Smooth muscle cell (in vitro differentiated cells): Measurements from ENCODE around the gene TMEM229B. TPM values are rescaled to one million over a fixed set of nuclear protein-coding genes. Genes with fewer than 3 reads are reported as not detected.

Source experiments
- DNase-seq: peaks from one replicate; lab custom pipeline; 2025; ENCODE audit not compliant: unreplicated experiment; lab: John Stamatoyannopoulos, UW
- H2AFZ ChIP-seq: fragments of 200-600 bp; sonication (generic); 2 replicates; pipeline ENCODE4 v1.6.0; 2016; ENCODE audit warnings: antibody characterized with exemption, low read depth, mild to moderate bottlenecking
- H3F3A ChIP-seq: fragments of 200-600 bp; sonication (generic); 2 replicates; pipeline ENCODE4 v1.6.0; 2017; ENCODE audit warnings: antibody characterized with exemption, low read depth
- H3K27ac ChIP-seq: fragments of 200-600 bp; sonication (generic); 2 replicates; pipeline ENCODE4 v1.5.1; 2016; ENCODE audit warnings: low read depth, mild to moderate bottlenecking
- H3K27me3 ChIP-seq: fragments of 200-600 bp; sonication (generic); 2 replicates; pipeline ENCODE4 v1.6.1; 2016; ENCODE audit warnings: low read depth, mild to moderate bottlenecking
- H3K36me3 ChIP-seq: fragments of 200-600 bp; sonication (generic); 2 replicates; pipeline ENCODE4 v1.5.1; 2016; ENCODE audit warnings: low read depth
- H3K4me1 ChIP-seq: fragments of 200-600 bp; sonication (generic); 2 replicates; pipeline ENCODE4 v1.5.1; 2016; ENCODE audit warnings: low read depth
- H3K4me2 ChIP-seq: fragments of 200-600 bp; sonication (generic); 2 replicates; pipeline ENCODE4 v1.6.0; 2016; ENCODE audit warnings: mild to moderate bottlenecking
- H3K4me3 ChIP-seq: fragments of 200-600 bp; sonication (generic); 2 replicates; pipeline ENCODE4 v1.5.1; 2016; ENCODE audit warnings: mild to moderate bottlenecking
- H3K79me2 ChIP-seq: fragments of 200-600 bp; sonication (generic); 2 replicates; pipeline ENCODE4 v1.6.0; 2016; ENCODE audit warnings: low read depth, mild to moderate bottlenecking
- H3K9ac ChIP-seq: fragments of 200-600 bp; sonication (generic); 2 replicates; pipeline ENCODE4 v1.6.0; 2016; ENCODE audit warnings: low read depth
- H3K9me3 ChIP-seq: fragments of 200-600 bp; sonication (generic); replicated peaks from 2 replicates; pipeline ENCODE4 v1.5.1; 2016; ENCODE audit warnings: low read depth
- H4K20me1 ChIP-seq: fragments of 200-600 bp; sonication (generic); 2 replicates; pipeline ENCODE4 v1.6.0; 2016; ENCODE audit warnings: low read depth
- WGBS: methylation state at CpG from one replicate; pipeline ENCODE4 v1.1.7; 2016; ENCODE audit warnings: low lambda C conversion rate; 5-methylcytosine and 5-hydroxymethylcytosine counted together
- polyA plus RNA-seq: library from polyadenylated mRNA; unstranded; fragments of >200 nt; fragmentation: Nextera tagmentation; extraction: Ambion mirVana; gene quantifications from 2 replicates; pipeline ENCODE4 v1.2.1, GENCODE V29; 2016
- total RNA-seq: library from RNA; depleted of rRNA; stranded (reverse); fragments of >200 nt; gene quantifications from 2 replicates; pipeline ENCODE4 v1.2.3, GENCODE V29; 2014
- TF ChIP-seq, protein P1 (sequence below): fragments of 200-600 bp; sonication (generic); IDR thresholded peaks from 2 replicates; pipeline ENCODE4 v1.5.1; 2017; ENCODE audit warnings: borderline replicate concordance, mild to moderate bottlenecking, antibody characterized with exemption; ENCODE audit not compliant: insufficient read depth, poor library complexity, severe bottlenecking

TMEM229B gene
- total and polyA plus RNA-seq, 2 experiments from 2014 or later: 0.22 to 0.49 TPM

GRCh38 chr14:67519406-67519805, 30.9 kb upstream of the TMEM229B start:
- no peaks in the 10 kb centered on the region for H4K20me1 ChIP-seq
- H3K27me3 ChIP-seq: peaks cover 68% of the 10 kb centered on the region
- no peak overlapping the region for H3K4me2 ChIP-seq
- DNase-seq: no peak
- H2AFZ ChIP-seq: no peak overlapping the region
- TF ChIP-seq, protein P1, sequence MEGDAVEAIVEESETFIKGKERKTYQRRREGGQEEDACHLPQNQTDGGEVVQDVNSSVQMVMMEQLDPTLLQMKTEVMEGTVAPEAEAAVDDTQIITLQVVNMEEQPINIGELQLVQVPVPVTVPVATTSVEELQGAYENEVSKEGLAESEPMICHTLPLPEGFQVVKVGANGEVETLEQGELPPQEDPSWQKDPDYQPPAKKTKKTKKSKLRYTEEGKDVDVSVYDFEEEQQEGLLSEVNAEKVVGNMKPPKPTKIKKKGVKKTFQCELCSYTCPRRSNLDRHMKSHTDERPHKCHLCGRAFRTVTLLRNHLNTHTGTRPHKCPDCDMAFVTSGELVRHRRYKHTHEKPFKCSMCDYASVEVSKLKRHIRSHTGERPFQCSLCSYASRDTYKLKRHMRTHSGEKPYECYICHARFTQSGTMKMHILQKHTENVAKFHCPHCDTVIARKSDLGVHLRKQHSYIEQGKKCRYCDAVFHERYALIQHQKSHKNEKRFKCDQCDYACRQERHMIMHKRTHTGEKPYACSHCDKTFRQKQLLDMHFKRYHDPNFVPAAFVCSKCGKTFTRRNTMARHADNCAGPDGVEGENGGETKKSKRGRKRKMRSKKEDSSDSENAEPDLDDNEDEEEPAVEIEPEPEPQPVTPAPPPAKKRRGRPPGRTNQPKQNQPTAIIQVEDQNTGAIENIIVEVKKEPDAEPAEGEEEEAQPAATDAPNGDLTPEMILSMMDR: no peak
- H3K36me3 ChIP-seq: no peaks in the 10 kb centered on the region
- H3K9me3 ChIP-seq: no peaks in the 10 kb centered on the region
- H3K27ac ChIP-seq: no peak overlapping the region
- H3K4me1 ChIP-seq: peaks cover 3% of the 10 kb centered on the region
- no peak overlapping the region for H3K9ac ChIP-seq
- H3K79me2 ChIP-seq: no peaks in the 10 kb centered on the region
- H3F3A ChIP-seq: no peaks in the 10 kb centered on the region
- WGBS: 88% methylated on average over 5 of the region's 5 CpGs
- no peak overlapping the region for H3K4me3 ChIP-seq

- Histone ChIP-seq H4K20me1 (no peaks in the 10 kb centered on the region), H3K27ac (no peak overlapping the region), H3K4me3 (no peak overlapping the region), H3K4me1 (peaks cover 3% of the 10 kb centered on the region), H3K4me2 (no peak overlapping the region), H3K79me2 (no peaks in the 10 kb centered on the region), H3K9me3 (no peaks in the 10 kb centered on the region), H3K9ac (no peak overlapping the region), H3K27me3 (peaks cover 65% of the 10 kb centered on the region), H3F3A (no peaks in the 10 kb centered on the region), H3K36me3 (no peaks in the 10 kb centered on the region), H2AFZ (no peak overlapping the region)
- 45% methylated on average over 12 of the region's 12 CpGs for WGBS
- TF ChIP-seq, protein P1: no peak
- no peak for DNase-seq
These were observed 28.6 kb upstream of the TMEM229B start for GRCh38 chr14:67517083-67517482.

DNA sequence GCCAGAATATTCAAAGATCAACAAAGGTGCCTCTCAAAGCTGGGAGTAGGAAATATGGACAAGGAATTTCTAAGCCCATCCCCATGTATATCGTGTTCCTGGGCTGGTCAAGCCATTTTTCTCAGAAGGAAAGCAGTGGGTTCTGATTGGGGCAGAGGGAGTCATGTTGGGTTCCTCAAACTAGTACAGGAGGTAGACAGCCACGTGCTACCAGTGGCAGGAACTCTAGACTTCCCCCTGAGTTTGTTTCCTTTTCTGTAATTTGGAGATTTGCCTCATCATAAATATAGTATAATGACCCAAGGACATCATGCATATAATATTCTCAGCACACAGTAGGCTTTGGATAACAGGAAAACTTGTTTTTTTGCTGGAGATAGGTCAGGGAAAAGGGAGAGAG, 28.2 kb upstream of the TMEM229B start:
- Histone ChIP-seq H3K4me2 (no peak overlapping the region), H3F3A (no peaks in the 10 kb centered on the region), H2AFZ (no peak overlapping the region), H3K36me3 (no peaks in the 10 kb centered on the region), H4K20me1 (no peaks in the 10 kb centered on the region), H3K79me2 (no peaks in the 10 kb centered on the region), H3K4me1 (peaks cover 3% of the 10 kb centered on the region), H3K9me3 (no peaks in the 10 kb centered on the region), H3K9ac (no peak overlapping the region), H3K27ac (no peak overlapping the region), H3K4me3 (no peak overlapping the region), H3K27me3 (peaks cover 65% of the 10 kb centered on the region)
- WGBS: 95% methylated on average over 2 of the region's 2 CpGs
- TF ChIP-seq, protein P1: no peak
- no peak for DNase-seq

- H3K27me3 ChIP-seq: peaks cover 59% of the 10 kb centered on the region
- WGBS: 39% methylated on average over 9 of the region's 45 CpGs
- DNase-seq: no peak
- H3F3A ChIP-seq: peaks cover 5% of the 10 kb centered on the region
- H3K9me3 ChIP-seq: no peaks in the 10 kb centered on the region
- H3K36me3 ChIP-seq: no peaks in the 10 kb centered on the region
- H2AFZ ChIP-seq: no peak overlapping the region
- no peak overlapping the region for H3K9ac ChIP-seq
- H3K4me2 ChIP-seq: peak overlapping the region; percentile 97
- peak overlapping the region; percentile 87 for H3K4me3 ChIP-seq
- no peak overlapping the region for H3K27ac ChIP-seq
- no peaks in the 10 kb centered on the region for H3K79me2 ChIP-seq
- TF ChIP-seq, protein P1: no peak
- no peaks in the 10 kb centered on the region for H4K20me1 ChIP-seq
- peaks cover 3% of the 10 kb centered on the region for H3K4me1 ChIP-seq
These were observed 27.0 kb upstream of the TMEM229B start for GRCh38 chr14:67515386-67516079.
